WERI-Rb-1 (cell line): ENCODE data around the gene ARRDC2.

Source experiments
- DNase-seq: peaks from one replicate; pipeline ENCODE4 v3.0.0-alpha.2; 2020
- H3K27ac ChIP-seq: fragments of 250-450 bp; sonication (Bioruptor Pico); 2 replicates; pipeline ENCODE4 v1.5.1; 2020; ENCODE audit warnings: mild to moderate bottlenecking, moderate library complexity
- H3K27me3 ChIP-seq: fragments of 250-450 bp; sonication (Bioruptor Pico); 2 replicates; pipeline ENCODE4 v1.5.1; 2021; ENCODE audit warnings: mild to moderate bottlenecking, low read depth, moderate library complexity; ENCODE audit not compliant: insufficient read depth, severe bottlenecking
- H3K36me3 ChIP-seq: fragments of 250-450 bp; sonication (Bioruptor Pico); 2 replicates; pipeline ENCODE4 v1.5.1; 2020; ENCODE audit warnings: mild to moderate bottlenecking, moderate library complexity
- H3K4me3 ChIP-seq: 2 replicates; pipeline ENCODE4 v1.5.1; 2011; ENCODE audit warnings: low read depth, mild to moderate bottlenecking, control low read depth, low read length
- H3K9me3 ChIP-seq: fragments of 250-450 bp; sonication (Bioruptor Pico); 2 replicates; pipeline ENCODE4 v1.5.1; 2021; ENCODE audit warnings: mild to moderate bottlenecking, moderate library complexity; ENCODE audit not compliant: severe bottlenecking
- TF ChIP-seq, protein P1 (sequence below): IDR thresholded peaks from 2 replicates; pipeline ENCODE4 v1.5.1; 2011; ENCODE audit warnings: low read depth, mild to moderate bottlenecking, control low read depth, inconsistent platforms, low read length

The ARRDC2 gene

DNA sequence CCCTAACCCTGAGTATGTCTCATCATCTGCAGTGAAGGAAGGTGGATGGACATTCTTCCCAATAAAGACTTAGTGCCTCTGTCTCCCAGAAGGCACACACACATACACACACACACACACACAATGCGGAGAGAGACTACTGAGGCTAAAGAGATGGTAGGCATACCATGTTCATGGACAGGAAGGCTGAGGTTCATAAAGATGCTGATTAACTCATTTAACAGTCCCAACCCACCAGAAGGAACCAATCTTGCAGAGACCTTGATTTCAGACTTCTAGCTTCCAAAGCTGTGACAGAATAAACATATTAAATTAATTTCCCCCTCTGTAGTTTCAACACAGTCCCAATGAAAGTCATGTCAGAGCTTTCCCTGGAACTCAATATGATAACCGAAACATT, 33.1 kb downstream of the ARRDC2 start:
- H3K9me3 ChIP-seq: peaks cover 11% of the 10 kb centered on the region
- TF ChIP-seq, protein P1, sequence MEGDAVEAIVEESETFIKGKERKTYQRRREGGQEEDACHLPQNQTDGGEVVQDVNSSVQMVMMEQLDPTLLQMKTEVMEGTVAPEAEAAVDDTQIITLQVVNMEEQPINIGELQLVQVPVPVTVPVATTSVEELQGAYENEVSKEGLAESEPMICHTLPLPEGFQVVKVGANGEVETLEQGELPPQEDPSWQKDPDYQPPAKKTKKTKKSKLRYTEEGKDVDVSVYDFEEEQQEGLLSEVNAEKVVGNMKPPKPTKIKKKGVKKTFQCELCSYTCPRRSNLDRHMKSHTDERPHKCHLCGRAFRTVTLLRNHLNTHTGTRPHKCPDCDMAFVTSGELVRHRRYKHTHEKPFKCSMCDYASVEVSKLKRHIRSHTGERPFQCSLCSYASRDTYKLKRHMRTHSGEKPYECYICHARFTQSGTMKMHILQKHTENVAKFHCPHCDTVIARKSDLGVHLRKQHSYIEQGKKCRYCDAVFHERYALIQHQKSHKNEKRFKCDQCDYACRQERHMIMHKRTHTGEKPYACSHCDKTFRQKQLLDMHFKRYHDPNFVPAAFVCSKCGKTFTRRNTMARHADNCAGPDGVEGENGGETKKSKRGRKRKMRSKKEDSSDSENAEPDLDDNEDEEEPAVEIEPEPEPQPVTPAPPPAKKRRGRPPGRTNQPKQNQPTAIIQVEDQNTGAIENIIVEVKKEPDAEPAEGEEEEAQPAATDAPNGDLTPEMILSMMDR: no peak
- no peak for DNase-seq
- no peak overlapping the region for H3K4me3 ChIP-seq
- H3K27me3 ChIP-seq: no peaks in the 10 kb centered on the region
- H3K36me3 ChIP-seq: no peaks in the 10 kb centered on the region
- no peak overlapping the region for H3K27ac ChIP-seq

DNA sequence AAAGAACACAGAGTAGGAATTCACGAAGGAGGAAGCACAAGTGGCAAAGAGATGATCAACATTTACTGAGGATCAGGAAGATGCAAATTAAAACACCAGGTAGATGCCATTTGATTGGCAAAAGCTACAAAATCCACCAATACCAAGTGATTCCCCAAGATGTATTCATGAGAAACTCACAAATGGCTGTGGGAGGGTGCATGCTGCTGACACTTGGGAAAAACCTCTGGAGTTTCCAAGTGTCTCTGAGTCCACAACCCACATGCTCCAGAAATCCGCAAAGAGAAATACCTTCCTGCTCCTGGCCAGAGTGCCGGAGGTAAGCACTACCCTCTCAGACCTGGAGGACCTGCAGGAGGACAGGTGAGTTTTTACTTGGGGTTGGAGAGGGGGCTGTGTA, 35.7 kb downstream of the ARRDC2 start:
- no peak overlapping the region for H3K4me3 ChIP-seq
- H3K9me3 ChIP-seq: peaks cover 11% of the 10 kb centered on the region
- no peak for DNase-seq
- H3K27ac ChIP-seq: peak overlapping the region; percentile 94
- no peaks in the 10 kb centered on the region for H3K27me3 ChIP-seq
- TF ChIP-seq, protein P1: no peak
- H3K36me3 ChIP-seq: no peaks in the 10 kb centered on the region

DNA sequence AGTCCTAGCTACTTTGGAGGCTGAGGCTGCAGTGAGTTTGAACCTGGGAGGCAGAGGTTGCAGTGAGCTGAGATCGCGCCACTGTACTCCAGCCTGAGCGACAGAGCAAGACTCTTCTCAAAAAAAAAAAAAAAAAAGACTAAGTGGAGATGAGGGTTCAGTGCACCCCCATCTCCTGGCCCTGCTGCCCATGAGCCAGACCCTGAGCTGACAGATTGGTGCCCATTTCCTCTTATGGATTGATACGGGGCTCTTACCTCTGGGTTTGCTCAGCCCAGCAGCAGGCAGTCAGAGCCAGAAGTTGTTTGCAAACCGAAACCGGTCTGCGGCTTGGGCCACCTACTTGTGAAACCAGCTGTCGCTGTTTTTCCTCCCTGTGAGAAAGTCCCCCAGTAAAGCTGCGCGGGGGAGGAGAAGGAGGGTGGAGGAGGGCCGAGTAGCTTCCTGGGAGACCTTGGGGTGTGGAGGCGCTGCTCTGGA, 36.9 kb downstream of the ARRDC2 start:
- peak; percentile 96 for DNase-seq
- TF ChIP-seq, protein P1: no peak
- H3K27me3 ChIP-seq: no peaks in the 10 kb centered on the region
- peak overlapping the region; percentile 94 for H3K27ac ChIP-seq
- peaks cover 11% of the 10 kb centered on the region for H3K9me3 ChIP-seq
- H3K4me3 ChIP-seq: peak overlapping the region; percentile 31
- H3K36me3 ChIP-seq: no peaks in the 10 kb centered on the region

GRCh38 chr19:18045307-18046050, 37.5 kb downstream of the ARRDC2 start:
- no peak for DNase-seq
- no peaks in the 10 kb centered on the region for H3K27me3 ChIP-seq
- no peak overlapping the region for H3K4me3 ChIP-seq
- H3K27ac ChIP-seq: peak overlapping the region; percentile 94
- TF ChIP-seq, protein P1: no peak
- H3K9me3 ChIP-seq: peaks cover 11% of the 10 kb centered on the region
- H3K36me3 ChIP-seq: no peaks in the 10 kb centered on the region

DNA sequence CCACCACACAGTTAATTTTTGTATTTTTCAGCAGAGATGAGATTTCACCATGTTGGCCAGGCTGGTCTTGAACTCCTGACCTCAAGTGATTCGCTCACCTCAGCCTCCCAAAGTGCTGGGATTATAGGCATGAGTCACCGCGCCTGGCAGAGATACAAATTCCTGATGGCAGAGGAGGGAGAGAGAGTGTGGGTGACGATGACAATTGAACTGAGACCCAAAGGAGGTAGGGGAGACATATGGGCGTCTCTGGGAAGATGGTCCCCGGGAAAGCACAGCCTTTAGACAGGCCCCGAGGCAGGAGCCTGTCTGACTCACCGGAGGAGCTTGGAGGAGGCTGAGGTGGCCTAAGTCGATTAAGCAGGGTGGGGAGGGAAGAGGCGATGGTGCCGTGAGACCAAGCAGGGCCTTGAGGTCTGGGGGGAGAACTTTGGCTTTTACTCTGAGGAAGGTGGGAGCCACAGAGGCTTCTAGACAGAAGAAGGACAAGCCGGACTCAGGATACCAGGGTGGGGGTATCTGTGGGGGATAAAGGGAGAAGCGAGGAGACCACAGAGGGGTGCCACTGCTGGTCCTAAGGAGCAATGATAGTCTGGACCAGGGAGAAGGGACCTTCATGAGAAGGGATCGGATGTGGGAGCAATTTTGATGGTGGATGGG, 38.2 kb downstream of the ARRDC2 start:
- peak; percentile 27 for DNase-seq
- Histone ChIP-seq H3K27me3 (no peaks in the 10 kb centered on the region), H3K27ac (peak overlapping the region; percentile 94), H3K4me3 (no peak overlapping the region), H3K36me3 (no peaks in the 10 kb centered on the region), H3K9me3 (peaks cover 5% of the 10 kb centered on the region)
- TF ChIP-seq, protein P1: no peak
